ENCODE data around the gene SRI. TPM values are rescaled to one million over a fixed set of nuclear protein-coding genes. Genes with fewer than 3 reads are reported as not detected.
"Not testable (repeated sequence)": the region's sequence is repeated elsewhere in the genome, so short reads cannot be mapped to it uniquely, and the experiment has no call there.

Gene SRI
- total and polyA plus RNA-seq, 2 experiments from 2014 or later: 116 to 228 TPM

GRCh38 chr7:88268051-88268450 is 48.2 kb upstream of the SRI start:
- no peak overlapping the region for H3K4me2 ChIP-seq
- no peaks in the 10 kb centered on the region for H4K20me1 ChIP-seq (ENCODE audit: insufficient read depth, poor library complexity, severe bottlenecking)
- H3K9me3 ChIP-seq (ENCODE audit: low read depth): no peaks in the 10 kb centered on the region
- H3K79me2 ChIP-seq: no peaks in the 10 kb centered on the region
- no peaks in the 10 kb centered on the region for H3K27me3 ChIP-seq
- no peak overlapping the region for H2AFZ ChIP-seq
- H3K4me1 ChIP-seq (ENCODE audit: insufficient read depth): no peaks in the 10 kb centered on the region
- no peak for DNase-seq (ENCODE audit: low spot score)
- H3K9me2 ChIP-seq (replicated peaks; ENCODE audit: insufficient read depth): no peaks in the 10 kb centered on the region
- H3K4me3 ChIP-seq: no peak overlapping the region
- WGBS (ENCODE audit: low lambda C conversion rate, missing lambda C conversion rate): 84% methylated on average over 2 of the region's 2 CpGs
- TF ChIP-seq CTCF (IDR thresholded peaks at IDR 0.05; ENCODE audit: poor library complexity): no peak
- no peak for TF ChIP-seq EZH2 (IDR thresholded peaks at IDR 0.05; ENCODE audit: borderline replicate concordance)
- no peak for TF ChIP-seq EZH2phosphoT487 (IDR thresholded peaks at IDR 0.05; ENCODE audit: low read depth, severe bottlenecking, unreplicated experiment)
- no peak overlapping the region for H3K27ac ChIP-seq
- H3K36me3 ChIP-seq (replicated peaks; ENCODE audit: insufficient read depth, low read depth): no peaks in the 10 kb centered on the region

GRCh38 chr7:88267421-88267820 is 47.6 kb upstream of the SRI start:
- Histone ChIP-seq H3K4me1 (ENCODE audit: insufficient read depth) (no peaks in the 10 kb centered on the region), H3K9me2 (replicated peaks; ENCODE audit: insufficient read depth) (no peaks in the 10 kb centered on the region), H4K20me1 (ENCODE audit: insufficient read depth, poor library complexity, severe bottlenecking) (no peaks in the 10 kb centered on the region), H3K4me2 (no peak overlapping the region), H3K27me3 (no peaks in the 10 kb centered on the region), H3K27ac (no peak overlapping the region), H3K79me2 (no peaks in the 10 kb centered on the region), H3K4me3 (no peak overlapping the region), H3K36me3 (replicated peaks; ENCODE audit: insufficient read depth, low read depth) (no peaks in the 10 kb centered on the region), H2AFZ (no peak overlapping the region), H3K9me3 (ENCODE audit: low read depth) (no peaks in the 10 kb centered on the region)
- TF ChIP-seq EZH2 (IDR thresholded peaks at IDR 0.05; ENCODE audit: borderline replicate concordance) (no peak), CTCF (IDR thresholded peaks at IDR 0.05; ENCODE audit: poor library complexity) (no peak), EZH2phosphoT487 (IDR thresholded peaks at IDR 0.05; ENCODE audit: low read depth, severe bottlenecking, unreplicated experiment) (no peak)
- WGBS (ENCODE audit: low lambda C conversion rate, missing lambda C conversion rate): 97% methylated on average over 4 of the region's 4 CpGs
- no peak for DNase-seq (ENCODE audit: low spot score)

GRCh38 chr7:88264987-88265386 is 45.1 kb upstream of the SRI start:
- 68% methylated on average over 3 of the region's 3 CpGs for WGBS (ENCODE audit: low lambda C conversion rate, missing lambda C conversion rate)
- not testable (repeated sequence) for H3K27me3 ChIP-seq; H3K36me3 ChIP-seq (replicated peaks; ENCODE audit: insufficient read depth, low read depth); H2AFZ ChIP-seq; DNase-seq (ENCODE audit: low spot score); H4K20me1 ChIP-seq (ENCODE audit: insufficient read depth, poor library complexity, severe bottlenecking); H3K9me3 ChIP-seq (ENCODE audit: low read depth); H3K4me1 ChIP-seq (ENCODE audit: insufficient read depth); H3K79me2 ChIP-seq; H3K4me3 ChIP-seq; H3K9me2 ChIP-seq (replicated peaks; ENCODE audit: insufficient read depth); H3K27ac ChIP-seq; H3K4me2 ChIP-seq

- Histone ChIP-seq H3K79me2 (no peaks in the 10 kb centered on the region), H4K20me1 (ENCODE audit: insufficient read depth, poor library complexity, severe bottlenecking) (no peaks in the 10 kb centered on the region), H3K36me3 (replicated peaks; ENCODE audit: insufficient read depth, low read depth) (no peaks in the 10 kb centered on the region), H3K4me2 (no peak overlapping the region), H3K9me3 (ENCODE audit: low read depth) (no peaks in the 10 kb centered on the region), H3K27me3 (no peaks in the 10 kb centered on the region), H3K9me2 (replicated peaks; ENCODE audit: insufficient read depth) (no peaks in the 10 kb centered on the region), H2AFZ (no peak overlapping the region), H3K4me1 (ENCODE audit: insufficient read depth) (no peaks in the 10 kb centered on the region), H3K4me3 (no peak overlapping the region), H3K27ac (no peak overlapping the region)
- DNase-seq (ENCODE audit: low spot score): no peak
- no peak for TF ChIP-seq EZH2 (IDR thresholded peaks at IDR 0.05; ENCODE audit: borderline replicate concordance)
- no peak for TF ChIP-seq EZH2phosphoT487 (IDR thresholded peaks at IDR 0.05; ENCODE audit: low read depth, severe bottlenecking, unreplicated experiment)
- no peak for TF ChIP-seq CTCF (IDR thresholded peaks at IDR 0.05; ENCODE audit: poor library complexity)
- 86% methylated on average over 4 of the region's 4 CpGs for WGBS (ENCODE audit: low lambda C conversion rate, missing lambda C conversion rate)
Observed at GRCh38 chr7:88262562-88262961, 42.7 kb upstream of the SRI start.
